Retinal pigment epithelial cell (primary cell): ENCODE results near the gene ZNF385D.

Experiments used
- DNase-seq: peaks from one replicate; pipeline ENCODE4 v3.0.0-alpha.2; 2010; ENCODE audit warnings: low read depth
- H3K4me3 ChIP-seq: 2 replicates; pipeline ENCODE4 v1.5.1; 2011; ENCODE audit warnings: mild to moderate bottlenecking, low read length, control low read depth, moderate library complexity
- TF ChIP-seq, protein P1 (sequence below): conservative IDR thresholded peaks from 2 replicates; pipeline ENCODE4 v1.5.1; 2011; ENCODE audit warnings: low read depth, low read length, control low read depth, inconsistent platforms

Gene ZNF385D

DNA sequence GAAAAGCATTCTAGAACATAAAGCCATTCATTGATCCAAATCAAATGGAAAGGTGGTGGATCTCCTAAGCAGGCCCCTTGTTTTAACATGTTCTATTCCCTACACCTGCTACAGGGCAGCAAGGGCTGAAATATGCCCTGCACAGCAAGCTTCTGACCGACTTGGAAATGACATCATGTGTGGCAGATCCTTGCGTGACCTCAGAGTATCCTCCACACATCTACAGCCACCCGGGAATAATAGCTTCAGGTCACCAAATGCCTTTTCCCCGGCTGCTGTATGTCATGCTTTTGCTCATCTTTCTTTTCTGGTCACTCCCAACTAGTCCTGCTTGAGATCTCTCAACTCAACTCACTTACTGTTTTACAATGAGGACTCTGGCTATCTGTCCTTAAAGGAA, 158.2 kb downstream of the ZNF385D start:
- TF ChIP-seq, protein P1, sequence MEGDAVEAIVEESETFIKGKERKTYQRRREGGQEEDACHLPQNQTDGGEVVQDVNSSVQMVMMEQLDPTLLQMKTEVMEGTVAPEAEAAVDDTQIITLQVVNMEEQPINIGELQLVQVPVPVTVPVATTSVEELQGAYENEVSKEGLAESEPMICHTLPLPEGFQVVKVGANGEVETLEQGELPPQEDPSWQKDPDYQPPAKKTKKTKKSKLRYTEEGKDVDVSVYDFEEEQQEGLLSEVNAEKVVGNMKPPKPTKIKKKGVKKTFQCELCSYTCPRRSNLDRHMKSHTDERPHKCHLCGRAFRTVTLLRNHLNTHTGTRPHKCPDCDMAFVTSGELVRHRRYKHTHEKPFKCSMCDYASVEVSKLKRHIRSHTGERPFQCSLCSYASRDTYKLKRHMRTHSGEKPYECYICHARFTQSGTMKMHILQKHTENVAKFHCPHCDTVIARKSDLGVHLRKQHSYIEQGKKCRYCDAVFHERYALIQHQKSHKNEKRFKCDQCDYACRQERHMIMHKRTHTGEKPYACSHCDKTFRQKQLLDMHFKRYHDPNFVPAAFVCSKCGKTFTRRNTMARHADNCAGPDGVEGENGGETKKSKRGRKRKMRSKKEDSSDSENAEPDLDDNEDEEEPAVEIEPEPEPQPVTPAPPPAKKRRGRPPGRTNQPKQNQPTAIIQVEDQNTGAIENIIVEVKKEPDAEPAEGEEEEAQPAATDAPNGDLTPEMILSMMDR, result no peak
- no peak overlapping the region for H3K4me3 ChIP-seq
- no peak for DNase-seq

DNA sequence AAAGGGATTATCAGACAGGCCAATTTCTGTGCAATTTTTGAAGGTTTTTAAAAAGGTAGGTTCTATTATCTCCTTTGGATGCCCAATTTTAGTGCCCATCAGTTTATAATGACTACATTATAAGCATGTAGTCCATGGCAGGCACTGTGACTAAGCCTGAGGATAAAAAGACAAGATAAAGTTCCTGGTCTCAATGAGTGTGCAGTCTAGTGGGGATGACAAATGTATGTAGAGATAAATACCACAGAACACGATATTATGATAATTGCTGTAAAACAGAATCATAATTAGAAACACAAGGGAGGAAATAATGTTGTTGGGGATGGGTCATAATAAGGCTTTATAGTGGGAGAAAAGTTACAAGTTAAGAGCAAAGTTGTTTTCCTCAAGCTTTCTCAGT, 163.1 kb downstream of the ZNF385D start:
- TF ChIP-seq, protein P1, result no peak
- H3K4me3 ChIP-seq, result no peak overlapping the region
- DNase-seq, result no peak

DNA sequence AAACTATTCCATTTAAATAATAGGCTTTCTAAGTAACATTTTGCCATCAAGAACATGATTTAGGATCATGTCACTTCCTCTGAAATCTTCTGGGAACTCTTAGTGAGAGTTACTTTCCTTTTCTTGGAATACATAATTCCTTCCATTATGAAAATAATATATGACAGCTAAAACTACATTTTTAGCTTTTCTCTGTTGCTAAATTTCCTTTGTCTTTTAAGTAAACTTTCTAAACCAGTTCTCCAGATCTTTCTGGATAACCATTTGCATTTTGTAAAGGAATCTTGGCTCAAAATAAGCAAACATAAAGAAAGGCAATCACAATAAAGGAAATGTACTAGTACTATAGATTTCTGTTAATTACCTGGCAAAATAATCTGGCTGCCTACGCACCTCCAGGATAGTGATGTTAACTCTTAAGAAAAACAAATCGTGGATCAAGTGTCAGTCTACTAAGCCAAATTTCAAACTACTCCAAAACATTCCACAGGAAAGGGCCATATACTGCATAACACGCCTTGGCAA, 165.7 kb downstream of the ZNF385D start:
- TF ChIP-seq, protein P1, result no peak
- no peak overlapping the region for H3K4me3 ChIP-seq
- no peak for DNase-seq

DNA sequence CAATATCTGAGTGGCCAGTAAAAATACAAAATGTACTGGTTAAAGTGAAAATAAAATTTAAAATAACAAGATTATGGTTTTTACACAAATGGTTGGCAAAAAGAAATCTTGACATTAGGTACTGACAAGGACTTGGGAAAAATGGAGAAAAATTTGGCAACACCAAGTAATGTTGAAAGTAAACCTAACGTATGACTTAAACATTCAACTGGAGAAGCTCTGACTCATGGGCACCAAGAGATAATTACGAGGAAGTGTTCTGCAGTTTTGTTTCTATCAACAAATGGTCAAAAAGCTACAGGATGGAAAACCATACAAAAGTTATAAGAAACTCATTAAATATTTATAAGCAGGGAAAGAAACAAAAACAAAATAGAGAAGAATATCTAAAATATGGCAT, 177.7 kb downstream of the ZNF385D start:
- no peak for DNase-seq
- H3K4me3 ChIP-seq, result no peak overlapping the region
- TF ChIP-seq, protein P1, result no peak

DNA sequence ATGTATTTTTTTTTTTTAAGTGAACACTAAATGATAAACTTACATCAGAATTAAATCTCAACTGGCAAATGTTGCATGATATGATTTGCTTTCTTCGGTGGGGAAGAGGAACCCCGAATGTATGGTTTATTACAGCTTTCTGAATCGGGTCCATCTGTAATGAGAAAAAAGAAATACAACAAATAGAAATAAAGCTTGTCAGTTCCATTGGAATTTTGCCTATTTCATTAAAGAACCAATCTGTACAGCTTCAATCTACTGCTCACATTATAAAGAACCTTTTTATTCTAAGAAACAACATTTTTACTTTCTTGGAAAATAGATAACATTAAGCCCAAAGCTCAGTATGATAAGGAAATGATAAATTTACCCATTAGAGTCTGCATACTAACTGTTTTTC, 186.5 kb downstream of the ZNF385D start:
- DNase-seq, result no peak
- TF ChIP-seq, protein P1, result no peak
- no peak overlapping the region for H3K4me3 ChIP-seq

DNA sequence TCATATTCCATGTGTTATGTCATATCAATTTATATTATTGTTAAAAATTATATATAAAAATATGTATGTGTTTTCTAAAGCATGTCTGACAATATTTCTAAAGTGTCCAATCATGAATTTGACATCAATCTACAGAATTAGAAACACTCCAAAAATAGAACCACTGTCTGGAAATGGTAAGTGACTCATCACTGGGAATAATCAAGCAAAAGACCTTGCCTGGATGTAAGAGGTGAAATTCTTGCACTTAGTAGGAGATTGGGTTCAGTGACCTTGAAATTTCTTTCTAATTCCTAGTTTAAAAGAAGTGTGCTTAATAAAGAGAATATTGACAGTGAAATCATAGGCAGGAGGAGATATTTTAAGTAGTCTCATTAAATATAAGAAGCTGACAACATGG, 188.8 kb downstream of the ZNF385D start:
- TF ChIP-seq, protein P1, result no peak
- no peak overlapping the region for H3K4me3 ChIP-seq
- DNase-seq, result peak; percentile 39

DNA sequence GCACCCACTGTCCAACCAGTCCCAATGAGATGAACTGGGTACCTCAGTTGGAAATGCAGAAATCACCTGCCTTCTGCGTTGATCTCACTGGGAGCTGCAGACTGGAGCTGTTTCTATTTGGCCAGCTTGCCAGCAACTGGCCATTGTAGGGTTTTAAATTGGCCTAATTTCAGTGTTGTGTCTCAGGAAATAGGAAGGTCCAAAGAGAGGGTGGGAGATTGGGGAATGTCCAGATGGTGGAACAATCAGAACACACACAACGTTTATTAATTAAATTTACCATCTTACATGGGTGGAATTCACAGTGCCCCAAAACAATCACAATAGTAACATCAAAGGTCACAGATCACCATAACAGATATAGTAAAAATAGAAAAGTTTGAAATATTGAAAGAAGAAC, 189.5 kb downstream of the ZNF385D start:
- no peak for DNase-seq
- TF ChIP-seq, protein P1, result no peak
- H3K4me3 ChIP-seq, result no peak overlapping the region
